ENCODE results near the gene ATP2C2.

The ATP2C2 gene

DNA sequence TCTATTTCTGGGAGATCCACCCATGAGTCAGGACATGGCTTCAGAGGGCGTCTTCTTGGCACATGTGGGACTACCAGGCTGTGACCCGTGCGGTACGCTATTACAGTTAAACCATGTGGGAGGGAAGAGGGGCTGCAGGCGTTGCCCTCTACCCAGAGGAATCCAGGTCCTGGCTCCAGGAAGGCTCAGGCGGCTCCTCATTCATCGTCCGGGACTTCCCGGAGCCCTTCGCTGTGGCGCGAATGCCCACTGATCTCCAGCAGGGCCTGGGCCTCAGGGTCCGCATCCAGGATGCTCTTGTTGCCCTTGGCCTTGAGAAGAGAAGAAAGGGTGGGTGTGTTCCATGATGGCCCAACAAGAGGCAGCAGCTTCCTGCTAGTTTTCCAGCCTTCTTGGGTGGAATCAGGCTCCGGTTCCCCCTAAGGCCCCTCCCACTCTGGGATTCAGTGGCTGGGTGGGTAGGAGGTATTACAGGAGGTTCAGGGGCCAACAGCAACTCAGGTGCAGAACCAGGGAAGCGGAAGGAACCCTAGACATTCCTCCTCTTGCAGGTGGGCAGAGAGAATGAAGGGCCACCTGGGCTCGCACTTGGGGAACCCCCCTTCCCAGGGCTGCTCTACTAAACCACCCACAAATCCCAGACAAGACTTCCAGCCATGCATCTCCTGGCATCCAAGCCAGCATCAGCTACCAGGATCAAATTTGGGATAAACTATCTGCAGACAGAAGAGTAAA, 111.5 kb downstream of the ATP2C2 start:
- no peak for DNase-seq

- no peak for DNase-seq
Measured at GRCh38 chr16:84481051-84481735, 112.9 kb downstream of the ATP2C2 start.

DNA sequence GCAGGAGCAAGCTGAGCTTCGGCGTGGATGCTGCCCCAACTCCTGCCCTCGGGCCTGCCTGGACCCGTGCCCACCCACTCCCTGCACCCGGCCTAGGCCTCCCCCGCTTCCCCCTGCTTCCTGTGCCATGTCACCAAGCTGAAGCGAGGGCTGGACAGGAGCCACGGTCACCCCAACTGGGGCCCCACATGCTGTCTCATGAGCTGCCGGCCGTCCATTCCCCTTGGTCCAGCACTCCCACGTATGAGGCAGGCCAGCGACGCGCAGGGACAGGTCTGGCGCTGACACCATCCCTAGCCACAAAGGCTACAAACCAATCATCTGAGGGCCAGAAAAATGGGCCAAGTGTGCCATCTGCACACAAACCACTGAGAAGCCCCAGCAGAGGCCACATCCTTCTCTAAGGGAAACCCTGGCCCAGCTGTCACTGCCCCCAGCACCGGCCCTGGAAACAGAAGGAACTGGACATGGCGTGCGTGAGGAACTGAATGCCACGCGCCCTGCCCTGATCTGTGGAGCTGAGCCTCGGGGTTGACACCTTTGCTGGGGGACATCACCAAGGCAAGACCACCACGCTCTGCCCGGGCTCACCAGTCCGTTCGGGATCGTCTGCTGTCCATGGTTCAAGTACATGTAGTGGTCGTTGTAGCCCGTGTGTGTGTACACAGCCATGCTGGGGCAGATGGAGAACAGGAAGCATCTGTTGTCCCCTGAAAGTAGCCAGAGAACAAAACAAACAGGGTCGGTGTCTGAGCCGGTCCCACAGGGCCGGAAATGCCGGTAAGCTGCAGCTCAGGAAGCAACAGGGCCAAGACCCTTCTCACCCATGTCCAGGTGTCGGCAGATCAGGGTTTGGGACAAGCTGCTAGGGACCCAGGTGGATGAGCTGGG, 113.9 kb downstream of the ATP2C2 start:
- DNase-seq: no peak

GRCh38 chr16:84482951-84483881, 114.9 kb downstream of the ATP2C2 start:
- no peak for DNase-seq

DNA sequence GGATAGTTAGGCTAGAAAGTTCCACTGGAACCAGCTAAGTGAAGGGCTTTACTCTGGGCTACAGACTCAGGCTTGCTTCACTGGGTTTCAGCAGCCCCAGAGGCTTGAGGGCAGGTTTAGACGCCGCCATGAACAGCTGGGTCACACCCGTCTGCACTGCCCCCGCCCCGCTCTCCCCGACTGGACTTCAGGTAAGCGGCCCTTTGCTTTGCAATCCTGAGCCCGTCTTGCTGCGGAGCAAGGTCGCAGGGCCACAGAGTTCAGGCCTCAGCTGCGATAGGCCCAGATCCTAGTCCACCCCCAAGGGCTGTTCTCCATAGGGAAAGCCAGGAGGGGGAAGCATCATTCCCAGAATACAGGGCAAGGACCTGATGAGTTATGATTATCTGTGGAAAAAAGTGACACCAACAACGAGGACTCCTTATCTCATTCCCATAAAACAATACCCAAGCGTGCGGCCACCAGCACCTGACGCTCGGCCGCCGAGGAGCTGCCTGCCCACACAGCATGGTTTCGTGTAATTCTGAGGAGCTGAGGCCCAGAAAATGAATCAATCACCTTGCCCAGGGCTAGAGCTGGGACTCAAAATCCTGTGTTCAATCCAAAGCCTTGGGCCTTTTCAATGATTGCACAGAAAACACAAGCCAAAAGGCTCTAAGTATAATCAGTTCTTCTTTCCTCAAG, 115.7 kb downstream of the ATP2C2 start:
- no peak for DNase-seq

DNA sequence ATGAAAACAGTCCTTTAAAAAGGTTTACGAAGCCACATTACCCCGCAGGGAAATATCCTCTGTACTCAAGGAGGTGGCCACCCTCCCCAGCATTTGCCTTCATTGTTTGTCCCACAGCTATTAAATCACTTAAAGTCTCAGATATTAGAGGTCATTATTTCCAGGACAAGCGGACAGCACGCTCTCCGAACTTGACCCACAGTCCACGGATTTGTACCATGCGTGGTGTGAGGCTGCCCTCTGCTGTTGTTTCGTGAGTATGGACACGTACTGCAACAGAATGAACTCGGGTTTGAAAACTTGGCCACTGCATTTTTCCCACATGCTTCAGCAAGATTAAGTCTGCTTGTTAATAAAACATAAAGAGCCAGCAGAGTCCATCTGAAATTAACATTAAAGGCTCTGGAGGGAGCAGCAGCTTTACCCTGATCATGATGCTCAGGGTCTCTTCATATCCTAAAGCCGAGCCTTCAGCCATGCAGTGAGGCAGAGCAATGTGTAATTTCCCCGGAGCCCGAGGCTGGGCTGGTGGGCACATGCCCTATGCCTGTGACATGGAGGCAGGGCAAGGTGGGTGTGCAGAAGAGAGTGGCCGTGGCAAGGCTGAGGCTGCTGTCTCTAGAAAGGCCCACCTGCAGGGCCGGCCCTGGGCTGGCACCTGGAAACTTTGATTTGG, 116.4 kb downstream of the ATP2C2 start:
- peak; percentile 68 for DNase-seq

GRCh38 chr16:84485255-84486010, 117.1 kb downstream of the ATP2C2 start:
- DNase-seq: no peak

- DNase-seq: no peak
Measured at GRCh38 chr16:84486126-84486525, 117.8 kb downstream of the ATP2C2 start.

- DNase-seq: no peak
Measured at GRCh38 chr16:84486551-84487235, 118.4 kb downstream of the ATP2C2 start.

DNA sequence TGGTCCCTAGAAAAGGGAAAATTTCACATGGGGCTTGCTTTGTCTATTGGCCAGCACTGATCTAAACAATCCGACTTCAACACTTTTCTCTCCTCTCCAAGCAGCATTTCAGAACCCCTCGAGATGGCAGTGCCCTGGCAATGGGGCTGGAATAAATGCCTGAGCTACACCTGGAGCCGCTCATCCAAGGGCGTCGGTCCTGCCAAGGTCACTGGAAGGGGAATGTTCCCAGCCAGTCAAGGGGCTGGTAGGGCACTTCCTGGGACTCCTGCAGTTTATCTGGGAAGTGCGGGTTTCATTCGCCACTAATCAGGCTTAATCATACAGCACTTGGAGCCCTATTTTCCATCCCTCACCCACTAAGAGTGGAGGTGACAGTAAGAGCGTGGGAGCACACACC, 119.0 kb downstream of the ATP2C2 start:
- no peak for DNase-seq

- no peak for DNase-seq
Measured at GRCh38 chr16:84489131-84489530, 120.8 kb downstream of the ATP2C2 start.

GRCh38 chr16:84495506-84495905, 127.2 kb downstream of the ATP2C2 start:
- no peak for DNase-seq

- no peak for DNase-seq
Measured at GRCh38 chr16:84496991-84497390, 128.7 kb downstream of the ATP2C2 start.

- no peak for DNase-seq
Measured at GRCh38 chr16:84497418-84498222, 129.3 kb downstream of the ATP2C2 start.

DNA sequence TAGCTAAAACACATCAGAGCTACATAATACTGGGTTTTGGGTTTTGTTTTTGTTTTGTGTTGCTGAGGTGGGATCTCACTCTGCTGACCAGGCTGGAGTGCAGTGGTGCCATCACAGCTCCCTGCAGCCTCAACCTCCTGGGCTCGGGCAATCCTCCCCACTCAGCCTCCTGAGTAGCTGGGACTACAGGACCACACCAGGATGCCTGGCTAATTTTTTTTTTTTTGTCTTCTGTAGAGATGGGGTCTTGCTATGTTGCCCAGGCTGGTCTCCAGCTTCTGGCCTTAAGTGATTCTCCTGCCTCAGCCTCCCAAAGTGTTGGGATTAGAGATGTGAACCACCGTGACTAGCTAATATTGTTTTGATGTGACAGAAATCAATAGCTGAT, 129.9 kb downstream of the ATP2C2 start:
- no peak for DNase-seq

DNA sequence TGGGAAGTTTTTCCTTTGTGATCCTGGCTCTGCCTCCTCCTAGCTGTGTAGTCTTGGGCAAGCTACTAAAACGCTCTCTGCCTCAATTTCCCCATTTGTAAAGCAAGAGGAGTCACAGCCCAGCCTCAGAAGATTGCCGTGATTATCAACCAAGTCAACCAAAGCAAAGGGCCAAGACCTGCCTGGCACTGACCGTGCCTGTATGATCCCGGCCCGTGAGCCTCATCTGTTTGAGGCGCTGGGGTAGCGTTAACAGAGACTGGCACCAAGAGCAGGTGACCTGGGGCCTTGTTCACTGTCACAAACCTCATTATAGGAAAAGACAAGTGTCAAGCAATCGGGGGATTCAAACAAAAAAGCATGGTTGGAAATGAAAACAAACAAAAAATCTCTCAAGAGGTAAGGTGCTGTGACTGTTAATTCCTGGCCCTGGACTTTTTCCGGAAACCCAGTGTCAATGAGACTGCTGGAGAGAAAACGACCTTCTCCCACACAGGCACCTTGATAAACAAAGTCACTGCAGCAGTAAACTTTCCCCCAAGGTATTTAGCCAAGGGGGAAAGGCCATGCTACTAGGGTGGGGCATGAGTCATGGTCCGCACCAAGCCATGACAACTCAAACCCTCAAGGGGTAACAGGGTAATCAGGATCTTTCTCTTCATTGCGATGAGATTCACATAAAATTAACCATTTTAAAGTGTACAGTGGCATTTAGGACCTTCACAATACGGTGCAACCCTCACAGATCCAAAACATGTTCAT, 130.7 kb downstream of the ATP2C2 start:
- DNase-seq: no peak

DNA sequence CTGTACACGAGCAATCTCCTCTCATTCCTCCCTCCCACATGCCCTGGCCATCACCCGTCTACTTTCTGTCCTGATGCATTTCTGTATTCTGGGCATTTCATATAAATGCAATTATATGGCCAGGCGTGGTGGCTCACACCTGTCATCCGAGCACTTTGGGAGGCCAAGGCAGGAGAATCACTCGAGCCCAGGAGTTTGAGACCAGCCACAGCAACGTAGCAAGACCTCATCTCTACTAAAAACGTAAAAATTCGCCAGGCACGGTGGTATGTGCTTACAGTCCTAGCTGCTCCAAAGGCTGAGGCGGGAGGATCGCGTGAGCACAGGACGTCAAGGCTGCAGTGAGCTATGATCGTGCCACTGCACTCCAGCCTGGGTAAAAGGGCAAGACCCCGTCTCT, 131.3 kb downstream of the ATP2C2 start:
- DNase-seq: no peak

GRCh38 chr16:84500531-84500930, 132.2 kb downstream of the ATP2C2 start:
- no peak for DNase-seq
